ENCODE data around the gene PHACTR4.
"Not testable (repeated sequence)": the region's sequence is repeated elsewhere in the genome, so short reads cannot be mapped to it uniquely, and the experiment has no call there.

PHACTR4 gene

GRCh38 chr1:28369371-28370238 is at the start of gene PHACTR4:
PHACTR4 (plus strand) TSS chr1:28369740; CDS start chr1:28407448, 37,708 bp downstream.
- peaks cover 19% of the 10 kb centered on the region for H3K4me1 ChIP-seq (ENCODE audit: control insufficient read depth, insufficient read depth, low read length)
- peak within 1 kb of the TSS; percentile 92 for H3K27ac ChIP-seq (ENCODE audit: low read depth, low read length)
- H3K36me3 ChIP-seq (ENCODE audit: control insufficient read depth, insufficient read depth, low read length) = peaks cover 4% of the 10 kb centered on the region; the same call in 1 of the 2 replicates
- no peaks in the 10 kb centered on the region for H3K27me3 ChIP-seq (ENCODE audit: control insufficient read depth, insufficient read depth, low read length)
- H3K4me3 ChIP-seq (ENCODE audit: low read depth, low read length) = peak within 1 kb of the TSS; percentile 92
- peak within 1 kb of the TSS; percentile 97 for H3K9ac ChIP-seq (ENCODE audit: low read length)
- H3K9me3 ChIP-seq (ENCODE audit: control insufficient read depth, insufficient read depth, low read depth, low read length) = no peaks in the 10 kb centered on the region

- Histone ChIP-seq H3K9ac (ENCODE audit: low read length) (no peak overlapping the region), H3K4me3 (ENCODE audit: low read depth, low read length) (no peak overlapping the region)
Observed at GRCh38 chr1:28322194-28322593, 47.3 kb upstream of the PHACTR4 start.

GRCh38 chr1:28323720-28324119 is 45.8 kb upstream of the PHACTR4 start:
- no peaks in the 10 kb centered on the region for H3K36me3 ChIP-seq (ENCODE audit: control insufficient read depth, insufficient read depth, low read length)
- no peaks in the 10 kb centered on the region for H3K27me3 ChIP-seq (ENCODE audit: control insufficient read depth, insufficient read depth, low read length)
- H3K9ac ChIP-seq (ENCODE audit: low read length) = no peak overlapping the region
- no peak overlapping the region for H3K27ac ChIP-seq (ENCODE audit: low read depth, low read length)
- H3K4me3 ChIP-seq (ENCODE audit: low read depth, low read length) = no peak overlapping the region
- no peaks in the 10 kb centered on the region for H3K4me1 ChIP-seq (ENCODE audit: control insufficient read depth, insufficient read depth, low read length)
- no peaks in the 10 kb centered on the region for H3K9me3 ChIP-seq (ENCODE audit: control insufficient read depth, insufficient read depth, low read depth, low read length)

More at GRCh38 chr1:28322194-28322593, 47.3 kb upstream of the PHACTR4 start:
- Histone ChIP-seq H3K9me3 (ENCODE audit: control insufficient read depth, insufficient read depth, low read depth, low read length) (no peaks in the 10 kb centered on the region), H3K27me3 (ENCODE audit: control insufficient read depth, insufficient read depth, low read length) (no peaks in the 10 kb centered on the region), H3K4me1 (ENCODE audit: control insufficient read depth, insufficient read depth, low read length) (no peaks in the 10 kb centered on the region), H3K36me3 (ENCODE audit: control insufficient read depth, insufficient read depth, low read length) (no peaks in the 10 kb centered on the region), H3K27ac (ENCODE audit: low read depth, low read length) (no peak overlapping the region)

- H3K9ac ChIP-seq (ENCODE audit: low read length) = no peak overlapping the region
- H3K36me3 ChIP-seq (ENCODE audit: control insufficient read depth, insufficient read depth, low read length) = peaks cover 8% of the 10 kb centered on the region
- H3K27ac ChIP-seq (ENCODE audit: low read depth, low read length) = no peak overlapping the region
- H3K9me3 ChIP-seq (ENCODE audit: control insufficient read depth, insufficient read depth, low read depth, low read length) = no peaks in the 10 kb centered on the region
- no peaks in the 10 kb centered on the region for H3K27me3 ChIP-seq (ENCODE audit: control insufficient read depth, insufficient read depth, low read length)
- no peak overlapping the region for H3K4me3 ChIP-seq (ENCODE audit: low read depth, low read length)
- H3K4me1 ChIP-seq (ENCODE audit: control insufficient read depth, insufficient read depth, low read length) = no peaks in the 10 kb centered on the region
Observed at GRCh38 chr1:28326515-28326914, 43.0 kb upstream of the PHACTR4 start.

GRCh38 chr1:28326984-28327383 is 42.6 kb upstream of the PHACTR4 start:
- H3K9me3 ChIP-seq (ENCODE audit: control insufficient read depth, insufficient read depth, low read depth, low read length) = no peaks in the 10 kb centered on the region
- H3K36me3 ChIP-seq (ENCODE audit: control insufficient read depth, insufficient read depth, low read length) = peaks cover 13% of the 10 kb centered on the region
- H3K4me3 ChIP-seq (ENCODE audit: low read depth, low read length) = no peak overlapping the region
- no peak overlapping the region for H3K27ac ChIP-seq (ENCODE audit: low read depth, low read length)
- no peaks in the 10 kb centered on the region for H3K27me3 ChIP-seq (ENCODE audit: control insufficient read depth, insufficient read depth, low read length)
- H3K9ac ChIP-seq (ENCODE audit: low read length) = no peak overlapping the region
- no peaks in the 10 kb centered on the region for H3K4me1 ChIP-seq (ENCODE audit: control insufficient read depth, insufficient read depth, low read length)

- not testable (repeated sequence) for H3K27me3 ChIP-seq (ENCODE audit: control insufficient read depth, insufficient read depth, low read length); H3K27ac ChIP-seq (ENCODE audit: low read depth, low read length); H3K9ac ChIP-seq (ENCODE audit: low read length); H3K9me3 ChIP-seq (ENCODE audit: control insufficient read depth, insufficient read depth, low read depth, low read length); H3K4me1 ChIP-seq (ENCODE audit: control insufficient read depth, insufficient read depth, low read length); H3K4me3 ChIP-seq (ENCODE audit: low read depth, low read length)
- peaks cover 18% of the 10 kb centered on the region for H3K36me3 ChIP-seq (ENCODE audit: control insufficient read depth, insufficient read depth, low read length)
Observed at GRCh38 chr1:28327431-28327830, 42.1 kb upstream of the PHACTR4 start.

- Histone ChIP-seq H3K4me1 (ENCODE audit: control insufficient read depth, insufficient read depth, low read length) (no peaks in the 10 kb centered on the region), H3K9ac (ENCODE audit: low read length) (no peak overlapping the region), H3K9me3 (ENCODE audit: control insufficient read depth, insufficient read depth, low read depth, low read length) (no peaks in the 10 kb centered on the region), H3K36me3 (ENCODE audit: control insufficient read depth, insufficient read depth, low read length) (peaks cover 26% of the 10 kb centered on the region), H3K4me3 (ENCODE audit: low read depth, low read length) (peak overlapping the region; percentile 70), H3K27ac (ENCODE audit: low read depth, low read length) (0 out of 2 replicates have a peak overlapping the region, but pooled peaks have one; percentile 37), H3K27me3 (ENCODE audit: control insufficient read depth, insufficient read depth, low read length) (no peaks in the 10 kb centered on the region)
Observed at GRCh38 chr1:28328228-28328648, 41.3 kb upstream of the PHACTR4 start.

GRCh38 chr1:28329395-28330153 is 40.0 kb upstream of the PHACTR4 start:
- H3K4me1 ChIP-seq (ENCODE audit: control insufficient read depth, insufficient read depth, low read length) = no peaks in the 10 kb centered on the region
- no peaks in the 10 kb centered on the region for H3K27me3 ChIP-seq (ENCODE audit: control insufficient read depth, insufficient read depth, low read length)
- H3K4me3 ChIP-seq (ENCODE audit: low read depth, low read length) = peak overlapping the region; percentile 70
- H3K9me3 ChIP-seq (ENCODE audit: control insufficient read depth, insufficient read depth, low read depth, low read length) = no peaks in the 10 kb centered on the region
- H3K36me3 ChIP-seq (ENCODE audit: control insufficient read depth, insufficient read depth, low read length) = peaks cover 35% of the 10 kb centered on the region
- peak overlapping the region; percentile 82 for H3K9ac ChIP-seq (ENCODE audit: low read length)
- peak overlapping the region; percentile 66; the same call in 1 of the 2 replicates for H3K27ac ChIP-seq (ENCODE audit: low read depth, low read length)

GRCh38 chr1:28338897-28339296 is 30.6 kb upstream of the PHACTR4 start:
- H3K36me3 ChIP-seq (ENCODE audit: control insufficient read depth, insufficient read depth, low read length) = peaks cover 15% of the 10 kb centered on the region
- no peak overlapping the region for H3K9ac ChIP-seq (ENCODE audit: low read length)

GRCh38 chr1:28339551-28339950 is 30.0 kb upstream of the PHACTR4 start:
- H3K4me1 ChIP-seq (ENCODE audit: control insufficient read depth, insufficient read depth, low read length) = no peaks in the 10 kb centered on the region
- peaks cover 8% of the 10 kb centered on the region for H3K36me3 ChIP-seq (ENCODE audit: control insufficient read depth, insufficient read depth, low read length)
- H3K9ac ChIP-seq (ENCODE audit: low read length) = no peak overlapping the region
- no peak overlapping the region for H3K4me3 ChIP-seq (ENCODE audit: low read depth, low read length)
- no peak overlapping the region for H3K27ac ChIP-seq (ENCODE audit: low read depth, low read length)
- H3K9me3 ChIP-seq (ENCODE audit: control insufficient read depth, insufficient read depth, low read depth, low read length) = no peaks in the 10 kb centered on the region
- H3K27me3 ChIP-seq (ENCODE audit: control insufficient read depth, insufficient read depth, low read length) = no peaks in the 10 kb centered on the region

More at GRCh38 chr1:28338897-28339296, 30.6 kb upstream of the PHACTR4 start:
- Histone ChIP-seq H3K4me3 (ENCODE audit: low read depth, low read length) (no peak overlapping the region), H3K27me3 (ENCODE audit: control insufficient read depth, insufficient read depth, low read length) (no peaks in the 10 kb centered on the region), H3K9me3 (ENCODE audit: control insufficient read depth, insufficient read depth, low read depth, low read length) (no peaks in the 10 kb centered on the region), H3K27ac (ENCODE audit: low read depth, low read length) (no peak overlapping the region), H3K4me1 (ENCODE audit: control insufficient read depth, insufficient read depth, low read length) (no peaks in the 10 kb centered on the region)

All from HUES6 (cell line).